ENCODE measurements around the gene NLGN1.

DNA sequence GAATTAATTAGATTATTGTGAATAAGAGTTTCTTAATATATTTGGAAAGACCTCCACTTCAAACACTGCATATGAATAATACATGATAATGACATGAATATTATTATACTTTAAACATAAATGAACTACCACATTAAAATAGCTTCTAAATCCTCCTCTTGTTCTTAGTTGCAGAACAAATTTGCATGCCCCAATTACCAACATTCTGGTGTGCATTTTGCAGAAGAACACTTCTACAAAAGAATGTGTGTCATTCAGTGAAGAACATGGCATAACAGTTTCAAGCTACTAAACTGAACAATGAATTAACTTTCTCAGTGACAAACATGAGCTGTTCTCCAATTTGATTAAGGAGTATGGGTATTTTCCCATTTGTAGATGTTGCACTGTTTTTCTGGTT is 750.3 kb downstream of the NLGN1 start:
- no peak for TF ChIP-seq TCF7L2 (IDR thresholded peaks at IDR 0.05; ENCODE audit: low read depth, low read length)
- no peak for TF ChIP-seq SMAD3 (CRISPR knock-in tag; conservative IDR thresholded peaks at IDR 0.05)
- TF ChIP-seq, protein P1, sequence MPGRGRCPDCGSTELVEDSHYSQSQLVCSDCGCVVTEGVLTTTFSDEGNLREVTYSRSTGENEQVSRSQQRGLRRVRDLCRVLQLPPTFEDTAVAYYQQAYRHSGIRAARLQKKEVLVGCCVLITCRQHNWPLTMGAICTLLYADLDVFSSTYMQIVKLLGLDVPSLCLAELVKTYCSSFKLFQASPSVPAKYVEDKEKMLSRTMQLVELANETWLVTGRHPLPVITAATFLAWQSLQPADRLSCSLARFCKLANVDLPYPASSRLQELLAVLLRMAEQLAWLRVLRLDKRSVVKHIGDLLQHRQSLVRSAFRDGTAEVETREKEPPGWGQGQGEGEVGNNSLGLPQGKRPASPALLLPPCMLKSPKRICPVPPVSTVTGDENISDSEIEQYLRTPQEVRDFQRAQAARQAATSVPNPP (IDR thresholded peaks at IDR 0.05; ENCODE audit: borderline replicate concordance, insufficient read depth, insufficient read length), result no peak
